GM21360 (cell line): Measurements from ENCODE around the gene AQP9.
"Not testable (repeated sequence)": the region's sequence is repeated elsewhere in the genome, so short reads cannot be mapped to it uniquely, and the experiment has no call there.

Experiments used
- ATAC-seq: cut with Tn5 transposase; IDR thresholded peaks from one replicate; pipeline ENCODE4 v1.9.1; 2021; ENCODE audit warnings: mild to moderate bottlenecking, moderate library complexity; ENCODE audit not compliant: unreplicated experiment

AQP9 gene

DNA sequence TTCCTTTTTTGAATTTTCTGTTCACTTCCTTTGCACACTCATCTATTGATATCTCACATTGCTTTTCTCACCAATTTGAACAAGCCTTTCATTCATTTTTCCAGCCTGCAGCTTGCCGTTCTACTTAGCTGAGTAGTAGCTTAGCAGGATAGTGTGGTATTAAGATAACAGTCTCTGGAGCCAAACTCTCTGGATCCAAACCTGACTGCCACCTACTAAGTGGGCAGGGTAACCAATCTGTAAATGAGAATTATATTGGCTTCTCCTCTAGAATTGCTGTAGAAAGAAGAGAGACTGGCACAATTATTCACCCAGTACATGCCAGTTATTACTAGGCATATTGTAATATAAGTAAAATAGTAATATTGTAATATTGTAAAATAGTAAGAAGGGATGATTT, 40.5 kb downstream of the AQP9 start:
- ATAC-seq, result no peak

DNA sequence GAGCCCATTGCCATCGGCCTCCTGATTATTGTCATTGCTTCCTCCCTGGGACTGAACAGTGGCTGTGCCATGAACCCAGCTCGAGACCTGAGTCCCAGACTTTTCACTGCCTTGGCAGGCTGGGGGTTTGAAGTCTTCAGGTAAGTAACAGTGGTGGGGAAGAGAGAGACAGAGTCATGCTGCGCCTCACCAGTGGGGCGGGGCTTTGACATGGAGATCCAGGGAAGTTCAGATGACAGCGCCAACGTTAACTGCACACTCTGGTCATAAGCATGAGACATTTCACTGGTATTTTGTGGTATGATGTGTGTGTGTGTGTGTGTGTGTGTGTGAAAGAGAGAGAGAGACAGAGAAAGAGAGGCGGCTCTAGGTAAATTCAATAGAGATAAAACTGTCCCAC, 41.0 kb downstream of the AQP9 start:
- ATAC-seq, result no peak

GRCh38 chr15:58179741-58180381, 41.7 kb downstream of the AQP9 start:
- no peak for ATAC-seq

DNA sequence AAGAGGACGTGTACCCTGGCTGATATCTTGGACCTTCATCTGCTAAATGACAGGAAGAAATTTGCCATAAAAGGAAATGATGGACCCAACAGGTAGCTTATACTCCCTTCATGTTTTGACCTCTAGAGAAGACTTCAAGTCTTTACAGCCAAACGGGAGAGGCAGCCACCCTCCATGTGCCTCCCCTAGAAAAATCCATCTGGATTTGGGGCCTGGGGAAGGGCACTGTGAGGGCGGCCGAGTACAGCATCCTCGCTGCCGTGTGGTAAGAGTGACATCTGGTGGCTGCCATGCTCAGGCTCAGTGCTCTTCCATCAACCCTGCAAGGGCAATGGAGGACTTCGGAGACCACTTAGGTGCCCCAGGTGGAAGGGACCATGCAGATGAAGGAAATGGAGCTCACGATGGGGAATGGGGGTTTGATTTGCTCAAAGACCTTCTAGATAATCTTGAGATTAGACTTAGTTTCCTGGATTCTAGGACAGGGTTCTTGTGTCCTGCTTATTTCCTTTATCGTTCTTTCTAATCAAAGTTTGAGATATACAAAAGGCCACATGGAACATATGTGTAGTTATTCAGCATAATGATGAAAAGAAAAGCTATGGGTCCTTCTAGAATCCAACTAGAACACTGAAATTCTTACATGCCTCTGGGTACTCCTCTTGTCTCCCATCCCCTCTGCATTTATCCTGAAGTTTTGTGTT, 44.4 kb downstream of the AQP9 start:
- no peak for ATAC-seq

- ATAC-seq, result no peak
Measured at GRCh38 chr15:58185439-58185838, 47.3 kb downstream of the AQP9 start.

DNA sequence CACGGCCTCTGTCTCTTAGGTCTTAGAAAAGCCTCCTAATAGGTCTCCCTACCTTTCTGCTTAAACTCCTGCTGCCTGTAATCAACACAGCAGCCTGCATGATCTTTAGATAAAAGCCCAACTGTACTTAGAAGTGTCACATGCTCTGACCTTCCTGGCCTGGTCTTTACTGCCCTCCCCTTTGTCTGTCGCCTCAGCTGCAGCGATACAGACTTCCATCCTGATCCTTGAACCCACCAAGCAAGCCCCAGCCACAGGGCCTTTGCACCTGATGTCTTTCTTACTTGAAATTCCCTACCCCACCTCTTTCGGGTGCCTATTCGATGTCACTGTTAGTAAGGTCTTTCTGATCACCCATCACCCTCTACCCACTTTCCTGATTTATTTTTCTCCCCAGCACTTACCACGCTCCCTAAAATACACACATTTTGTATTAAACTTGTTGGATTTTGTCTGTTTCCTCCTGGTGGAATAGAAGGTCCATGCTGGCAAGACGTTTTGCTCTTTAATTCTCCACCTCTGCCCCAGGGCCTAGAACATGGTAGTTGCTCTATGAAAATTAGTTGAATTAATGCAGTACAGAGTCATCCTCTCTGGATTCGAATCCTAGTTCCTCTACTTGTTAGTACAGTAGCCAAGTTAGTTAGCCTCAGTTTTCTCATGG, 51.1 kb downstream of the AQP9 start:
- no peak for ATAC-seq

DNA sequence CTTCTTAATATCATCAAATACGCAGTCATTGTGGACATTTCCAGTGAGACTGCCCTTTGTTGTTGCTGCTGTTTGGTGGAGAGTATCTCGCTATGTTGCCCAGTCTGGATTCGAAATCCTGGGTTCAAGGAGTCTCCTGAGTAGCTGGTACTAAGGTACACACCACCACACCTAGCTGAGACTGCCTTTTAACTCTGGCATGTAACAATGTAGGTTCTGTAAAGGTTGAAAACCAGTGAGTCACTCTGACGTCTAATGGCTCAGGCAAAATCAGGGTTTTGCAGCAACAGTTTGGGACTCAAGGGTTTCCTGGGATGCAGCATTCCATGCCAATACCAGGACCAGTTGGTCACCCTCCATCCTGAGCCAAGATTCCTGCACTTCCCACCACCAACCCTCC, 52.2 kb downstream of the AQP9 start:
- ATAC-seq, result no peak

DNA sequence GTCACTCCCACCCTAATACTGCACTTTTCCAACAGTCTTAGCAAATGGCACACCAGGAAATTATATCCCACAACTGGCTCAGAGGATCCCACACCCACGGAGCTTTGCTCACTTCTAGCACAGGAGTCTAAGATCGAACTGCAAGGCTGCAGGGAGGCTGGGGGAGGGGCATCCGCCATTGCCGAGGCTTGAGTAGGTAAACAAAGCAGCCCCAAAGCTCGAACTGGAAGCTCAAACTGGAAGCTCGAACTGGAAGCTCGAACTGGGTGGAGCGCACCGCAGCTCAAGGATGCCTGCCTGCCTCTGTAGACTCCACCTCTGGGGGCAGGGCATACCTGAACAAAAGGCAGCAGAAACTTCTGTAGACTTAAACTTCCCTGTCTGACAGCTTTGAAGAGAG, 55.5 kb downstream of the AQP9 start:
- ATAC-seq, result not testable (repeated sequence)

DNA sequence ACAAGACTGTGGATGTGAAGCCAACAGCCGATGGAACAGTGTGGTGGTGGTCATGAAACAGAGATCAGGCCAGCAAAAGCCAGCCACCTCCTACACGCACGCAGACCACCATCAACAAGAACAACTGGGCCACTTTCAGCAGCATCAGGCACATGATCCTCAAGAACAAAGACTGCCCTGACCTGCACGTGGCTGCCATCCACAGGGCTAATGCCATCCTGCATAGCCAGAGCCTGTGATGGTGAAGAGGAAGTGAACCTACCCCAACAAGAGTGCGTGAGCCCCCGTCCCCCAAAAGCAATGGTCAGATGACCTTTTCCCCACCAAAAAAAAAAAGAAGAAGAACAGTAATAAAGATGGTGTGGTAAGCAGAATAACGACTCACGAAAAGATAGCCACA, 62.6 kb downstream of the AQP9 start:
- no peak for ATAC-seq

DNA sequence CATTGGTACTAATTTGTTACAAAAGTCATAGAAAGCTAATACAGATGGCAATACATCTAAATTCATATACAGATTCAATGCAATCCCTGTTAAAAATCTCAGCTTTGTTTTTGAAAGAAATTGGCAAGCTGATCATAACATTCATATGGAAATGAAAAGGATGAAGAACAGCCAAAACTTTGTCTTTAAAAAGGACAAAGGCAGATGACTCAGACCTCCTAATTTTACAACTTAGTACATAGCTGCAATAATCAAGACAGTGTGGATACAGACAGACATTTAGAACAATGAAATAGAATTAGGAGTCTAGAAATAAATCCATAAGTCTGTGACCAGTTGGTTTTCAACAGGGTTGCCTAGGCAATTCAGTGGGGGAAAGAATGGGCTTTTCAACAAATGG, 63.3 kb downstream of the AQP9 start:
- ATAC-seq, result no peak

GRCh38 chr15:58203537-58203936, 65.4 kb downstream of the AQP9 start:
- no peak for ATAC-seq

- no peak for ATAC-seq
Measured at GRCh38 chr15:58206151-58206550, 68.0 kb downstream of the AQP9 start.

DNA sequence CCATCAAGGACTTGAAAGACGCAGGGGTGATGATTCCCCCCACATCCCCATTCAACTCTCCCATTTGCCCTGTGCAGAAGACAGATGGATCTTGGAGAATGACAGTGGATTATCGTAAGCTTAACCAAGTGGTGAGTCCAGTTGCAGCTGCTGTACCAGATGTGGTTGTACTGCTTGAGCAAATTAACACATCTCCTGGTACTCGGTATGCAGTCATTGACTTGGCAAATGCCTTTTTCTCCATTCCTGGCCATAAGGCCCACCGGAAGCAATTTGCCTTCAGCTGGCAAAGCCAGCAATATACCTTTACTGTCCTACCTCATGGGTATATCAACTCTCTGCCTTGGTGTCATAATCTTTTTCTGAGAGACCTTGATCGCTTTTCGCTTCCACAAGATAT, 70.0 kb downstream of the AQP9 start:
- not testable (repeated sequence) for ATAC-seq

DNA sequence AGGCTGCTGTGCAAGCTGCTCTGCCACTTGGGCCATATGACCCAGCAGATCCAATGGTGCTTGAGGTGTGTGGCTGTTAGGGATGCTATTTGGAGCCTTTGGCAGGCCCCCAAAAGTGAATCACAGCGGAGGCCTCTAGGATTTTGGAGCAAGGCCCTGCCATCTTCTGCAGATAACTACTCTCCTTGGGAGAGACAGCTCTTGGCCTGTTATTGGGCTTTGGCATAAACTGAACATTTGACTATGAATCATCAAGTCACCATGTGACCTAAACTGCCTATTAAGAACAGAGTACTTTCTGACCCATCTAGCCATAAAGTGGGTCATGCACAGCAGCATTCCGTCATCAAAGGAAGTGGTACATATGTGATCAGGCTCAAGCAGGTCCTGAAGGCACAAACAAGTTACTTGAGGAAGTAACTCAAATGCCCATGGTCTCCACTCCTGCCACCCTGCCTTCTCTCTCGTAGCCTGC, 70.9 kb downstream of the AQP9 start:
- ATAC-seq, result not testable (repeated sequence)

DNA sequence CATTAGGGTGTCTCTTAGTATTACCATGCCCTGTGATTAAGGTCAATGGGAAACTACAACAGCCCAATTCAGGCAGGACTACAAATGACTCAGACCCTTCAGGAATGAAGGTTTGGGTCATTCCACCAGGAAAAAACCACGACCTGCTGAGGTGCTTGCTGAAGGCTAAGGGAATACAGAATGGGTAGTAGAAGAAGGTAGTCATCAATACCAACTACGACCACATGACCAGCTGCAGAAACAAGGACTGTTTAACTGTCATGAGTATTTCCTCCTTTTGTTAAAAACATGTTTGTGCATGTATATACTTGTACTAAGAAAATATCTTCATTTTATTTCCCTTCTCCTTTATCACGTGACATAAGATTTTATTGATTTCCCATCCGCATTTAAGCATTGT, 71.8 kb downstream of the AQP9 start:
- ATAC-seq, result not testable (repeated sequence)

- ATAC-seq, result no peak
Measured at GRCh38 chr15:58212909-58213526, 74.8 kb downstream of the AQP9 start.

- ATAC-seq, result no peak
Measured at GRCh38 chr15:58213587-58214338, 75.6 kb downstream of the AQP9 start.

DNA sequence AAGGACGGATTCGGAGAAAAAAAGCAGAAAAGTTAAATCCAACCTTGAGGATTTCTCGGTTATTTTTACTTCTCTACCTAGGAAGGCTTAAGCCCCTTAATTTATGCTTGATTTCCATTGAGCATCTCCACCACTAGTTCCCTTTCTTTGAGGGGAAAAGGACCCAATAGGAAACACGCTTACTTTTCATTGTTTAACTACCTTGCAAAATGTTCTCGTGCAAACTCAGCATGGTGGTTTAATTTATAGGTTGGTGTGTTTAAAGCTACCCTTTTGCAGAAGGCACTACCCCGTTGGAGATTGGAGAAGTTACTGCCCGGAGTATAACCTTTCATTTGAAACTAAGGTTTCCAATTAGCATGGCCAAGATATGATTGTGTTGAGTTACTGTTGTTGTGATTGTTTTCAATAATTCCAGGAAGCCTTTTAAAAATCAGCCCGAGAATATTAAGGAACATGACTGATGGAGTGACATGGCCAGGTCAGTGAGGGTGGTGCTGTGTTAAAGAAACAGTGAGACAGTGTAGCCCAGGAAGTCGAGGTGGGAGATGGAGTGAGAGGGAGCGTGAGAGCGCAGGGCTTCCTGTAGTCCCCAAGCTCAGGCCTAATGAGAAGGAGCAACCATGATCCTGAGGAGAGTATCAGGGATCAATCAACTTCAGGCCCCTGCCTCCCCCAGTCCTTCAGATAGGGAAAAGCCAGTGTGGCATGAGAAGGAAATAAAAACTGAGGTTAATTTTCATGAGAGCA, 76.6 kb downstream of the AQP9 start:
- ATAC-seq, result no peak

- ATAC-seq, result no peak
Measured at GRCh38 chr15:58217460-58217859, 79.3 kb downstream of the AQP9 start.

- no peak for ATAC-seq
Measured at GRCh38 chr15:58221591-58222241, 83.5 kb downstream of the AQP9 start.
